ENCODE data around the gene LTA. TPM values are rescaled to one million over a fixed set of nuclear protein-coding genes. Genes with fewer than 3 reads are reported as not detected.

Gene LTA
- total RNA-seq, 1 donor from 2014 or later: 0.22 TPM

GRCh38 chr6:31559606-31559957, 12.5 kb upstream of the LTA start:
- no peak for TF ChIP-seq CTCF (conservative IDR thresholded peaks at IDR 0.05)
- H3K27me3 Mint-ChIP-seq: peaks cover 3% of the 10 kb centered on the region
- DNase-seq (ENCODE audit: extremely low spot score, unreplicated experiment): no peak
- no peaks in the 10 kb centered on the region for H3K4me1 Mint-ChIP-seq (ENCODE audit: unreplicated experiment)
- no peak overlapping the region for H3K27ac Mint-ChIP-seq
- H3K36me3 Mint-ChIP-seq: peaks cover 13% of the 10 kb centered on the region
- H3K9me3 Mint-ChIP-seq: no peaks in the 10 kb centered on the region
- H3K4me3 Mint-ChIP-seq: no peak overlapping the region

- H3K4me3 Mint-ChIP-seq: no peak overlapping the region
- no peak overlapping the region for H3K27ac Mint-ChIP-seq
- no peaks in the 10 kb centered on the region for H3K9me3 Mint-ChIP-seq
- no peaks in the 10 kb centered on the region for H3K4me1 Mint-ChIP-seq (ENCODE audit: unreplicated experiment)
- peaks cover 3% of the 10 kb centered on the region for H3K27me3 Mint-ChIP-seq
- DNase-seq (ENCODE audit: extremely low spot score, unreplicated experiment): no peak
- H3K36me3 Mint-ChIP-seq: peaks cover 13% of the 10 kb centered on the region
- TF ChIP-seq CTCF (conservative IDR thresholded peaks at IDR 0.05): no peak
Measured at GRCh38 chr6:31559958-31560696, 12.0 kb upstream of the LTA start.

- Mint-ChIP-seq H3K36me3 (peaks cover 13% of the 10 kb centered on the region), H3K27me3 (peaks cover 3% of the 10 kb centered on the region), H3K27ac (no peak overlapping the region), H3K4me3 (no peak overlapping the region), H3K9me3 (no peaks in the 10 kb centered on the region), H3K4me1 (ENCODE audit: unreplicated experiment) (no peaks in the 10 kb centered on the region)
- DNase-seq (ENCODE audit: extremely low spot score, unreplicated experiment): no peak
- TF ChIP-seq CTCF (conservative IDR thresholded peaks at IDR 0.05): no peak
Measured at GRCh38 chr6:31560697-31561058, 11.4 kb upstream of the LTA start.

GRCh38 chr6:31567531-31568370, 4.3 kb upstream of the LTA start:
- Mint-ChIP-seq H3K27ac (no peak overlapping the region), H3K4me1 (ENCODE audit: unreplicated experiment) (peaks cover 5% of the 10 kb centered on the region), H3K36me3 (no peaks in the 10 kb centered on the region), H3K9me3 (no peaks in the 10 kb centered on the region), H3K4me3 (no peak overlapping the region), H3K27me3 (peaks cover 30% of the 10 kb centered on the region)
- DNase-seq (ENCODE audit: extremely low spot score, unreplicated experiment): no peak
- TF ChIP-seq CTCF (conservative IDR thresholded peaks at IDR 0.05): no peak

- Mint-ChIP-seq H3K4me1 (ENCODE audit: unreplicated experiment) (peaks cover 5% of the 10 kb centered on the region), H3K36me3 (no peaks in the 10 kb centered on the region), H3K27ac (peak overlapping the region; percentile 45), H3K27me3 (peaks cover 34% of the 10 kb centered on the region), H3K9me3 (no peaks in the 10 kb centered on the region), H3K4me3 (no peak overlapping the region)
- no peak for DNase-seq (ENCODE audit: extremely low spot score, unreplicated experiment)
- no peak for TF ChIP-seq CTCF (conservative IDR thresholded peaks at IDR 0.05)
Measured at GRCh38 chr6:31568537-31568961, 3.5 kb upstream of the LTA start.
